ENCODE data around the gene TMC3. TPM values are rescaled to one million over a fixed set of nuclear protein-coding genes. Genes with fewer than 3 reads are reported as not detected.
"Not testable (repeated sequence)": the region's sequence is repeated elsewhere in the genome, so short reads cannot be mapped to it uniquely, and the experiment has no call there.

Gene TMC3
- total RNA-seq (ENCODE audit: low replicate concordance) = 0.07 and 0.10 TPM in 2 replicates
- long read RNA-seq = 0 reads

DNA sequence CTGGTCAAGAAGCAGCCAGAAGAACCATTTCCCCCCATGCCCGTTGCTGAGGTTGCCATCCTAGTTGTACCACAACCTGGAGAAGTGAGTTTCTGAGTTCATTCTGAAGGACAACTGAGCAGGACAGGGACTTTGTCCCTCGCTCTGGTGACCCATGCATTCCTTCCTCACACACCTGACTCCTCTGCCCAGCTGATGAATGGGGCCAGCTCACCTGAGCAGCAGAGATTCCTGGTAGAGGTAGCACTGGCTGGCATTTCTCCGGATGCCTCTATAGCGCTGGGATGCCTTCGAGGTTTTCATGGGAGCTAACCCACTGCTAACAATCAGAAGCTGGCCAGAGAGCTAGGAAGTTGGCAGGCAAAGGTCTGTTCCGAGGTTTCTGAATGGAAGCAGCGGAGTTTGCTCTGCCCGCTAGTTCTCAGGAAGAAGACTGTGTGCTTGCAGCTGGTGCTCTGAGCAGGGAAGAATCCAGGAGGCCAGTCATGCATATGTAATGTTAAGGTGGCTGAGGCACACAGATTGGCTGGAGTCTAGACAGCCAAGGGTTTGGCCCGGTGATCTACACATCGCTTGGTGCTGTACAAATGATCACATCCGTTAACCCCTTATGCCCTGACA lies at the start of gene TMC3:
TMC3 (minus strand) TSS at position 439 of the 621 bp plus-strand sequence; CDS start at position 303, 136 bp downstream.
- H3K27ac Mint-ChIP-seq = no peak within 1 kb of the TSS
- H3K27me3 Mint-ChIP-seq = no peaks in the 10 kb centered on the region
- TF ChIP-seq, protein P1, sequence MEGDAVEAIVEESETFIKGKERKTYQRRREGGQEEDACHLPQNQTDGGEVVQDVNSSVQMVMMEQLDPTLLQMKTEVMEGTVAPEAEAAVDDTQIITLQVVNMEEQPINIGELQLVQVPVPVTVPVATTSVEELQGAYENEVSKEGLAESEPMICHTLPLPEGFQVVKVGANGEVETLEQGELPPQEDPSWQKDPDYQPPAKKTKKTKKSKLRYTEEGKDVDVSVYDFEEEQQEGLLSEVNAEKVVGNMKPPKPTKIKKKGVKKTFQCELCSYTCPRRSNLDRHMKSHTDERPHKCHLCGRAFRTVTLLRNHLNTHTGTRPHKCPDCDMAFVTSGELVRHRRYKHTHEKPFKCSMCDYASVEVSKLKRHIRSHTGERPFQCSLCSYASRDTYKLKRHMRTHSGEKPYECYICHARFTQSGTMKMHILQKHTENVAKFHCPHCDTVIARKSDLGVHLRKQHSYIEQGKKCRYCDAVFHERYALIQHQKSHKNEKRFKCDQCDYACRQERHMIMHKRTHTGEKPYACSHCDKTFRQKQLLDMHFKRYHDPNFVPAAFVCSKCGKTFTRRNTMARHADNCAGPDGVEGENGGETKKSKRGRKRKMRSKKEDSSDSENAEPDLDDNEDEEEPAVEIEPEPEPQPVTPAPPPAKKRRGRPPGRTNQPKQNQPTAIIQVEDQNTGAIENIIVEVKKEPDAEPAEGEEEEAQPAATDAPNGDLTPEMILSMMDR (conservative IDR thresholded peaks at IDR 0.05) = no peak
- no peak within 1 kb of the TSS for H3K4me3 Mint-ChIP-seq
- no peak for DNase-seq (ENCODE audit: extremely low spot score, unreplicated experiment)
- no peaks in the 10 kb centered on the region for H3K9me3 Mint-ChIP-seq
- no peaks in the 10 kb centered on the region for H3K36me3 Mint-ChIP-seq
- H3K4me1 Mint-ChIP-seq (ENCODE audit: unreplicated experiment) = peaks cover 13% of the 10 kb centered on the region

DNA sequence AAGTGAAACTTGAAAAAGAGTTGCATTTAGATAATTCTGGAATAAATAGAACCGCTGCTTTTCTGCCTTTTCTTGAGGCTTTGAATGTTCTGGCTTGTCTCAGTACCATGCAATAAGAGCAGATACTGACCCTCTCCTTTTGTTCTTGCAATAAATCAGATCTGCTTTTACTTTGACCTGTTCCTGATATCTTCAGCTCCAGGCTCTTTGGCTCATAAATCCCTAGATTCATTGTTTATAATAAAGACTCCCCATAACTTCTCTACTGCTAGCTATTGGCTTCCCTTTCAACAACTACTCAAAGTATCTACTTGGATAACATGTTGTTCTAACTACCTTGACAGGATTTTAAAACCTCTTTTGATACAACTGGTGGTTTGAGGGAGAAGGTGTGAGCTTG lies 47.4 kb upstream of the TMC3 start:
- Mint-ChIP-seq H3K4me1 (ENCODE audit: unreplicated experiment) (peaks cover 16% of the 10 kb centered on the region), H3K27ac (no peak overlapping the region), H3K27me3 (no peaks in the 10 kb centered on the region), H3K4me3 (no peak overlapping the region), H3K9me3 (peaks cover 5% of the 10 kb centered on the region), H3K36me3 (no peaks in the 10 kb centered on the region)
- no peak for DNase-seq (ENCODE audit: extremely low spot score, unreplicated experiment)
- TF ChIP-seq, protein P1 (conservative IDR thresholded peaks at IDR 0.05) = no peak

DNA sequence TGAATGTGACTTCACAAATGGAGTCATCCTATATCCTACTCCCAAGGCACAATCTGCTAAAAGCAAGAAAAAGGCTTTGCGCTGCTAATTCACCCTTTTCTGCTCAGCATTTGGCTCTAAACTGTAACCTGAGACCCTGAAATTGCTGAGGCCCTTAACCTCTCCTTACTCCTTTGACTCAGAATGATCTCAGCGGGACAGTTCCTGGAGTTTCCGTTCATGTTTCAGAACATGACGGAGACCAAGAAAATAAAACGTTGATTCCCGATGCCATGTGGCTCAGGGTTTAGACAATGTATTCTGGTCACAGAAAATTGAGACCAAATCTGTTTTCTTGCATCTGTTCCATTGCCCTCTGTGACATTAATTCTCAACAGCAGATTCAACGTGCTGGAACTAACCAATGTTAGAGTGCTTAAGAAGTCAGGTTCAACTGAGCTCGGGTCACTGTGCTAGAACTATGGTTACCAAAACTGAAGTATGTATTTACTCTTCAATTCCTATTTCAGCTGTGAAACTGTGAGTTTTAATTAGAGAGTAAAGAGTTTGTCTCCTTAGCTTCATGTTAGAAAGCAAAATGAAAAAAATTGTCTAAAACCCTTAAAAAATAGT lies 45.4 kb upstream of the TMC3 start:
- peaks cover 16% of the 10 kb centered on the region for H3K4me1 Mint-ChIP-seq (ENCODE audit: unreplicated experiment)
- H3K27me3 Mint-ChIP-seq = no peaks in the 10 kb centered on the region
- no peak for DNase-seq (ENCODE audit: extremely low spot score, unreplicated experiment)
- H3K27ac Mint-ChIP-seq = peak overlapping the region; percentile 58
- TF ChIP-seq, protein P1 (conservative IDR thresholded peaks at IDR 0.05) = no peak
- H3K4me3 Mint-ChIP-seq = peak overlapping the region; percentile 61
- peaks cover under 1% of the 10 kb centered on the region for H3K9me3 Mint-ChIP-seq
- no peaks in the 10 kb centered on the region for H3K36me3 Mint-ChIP-seq

DNA sequence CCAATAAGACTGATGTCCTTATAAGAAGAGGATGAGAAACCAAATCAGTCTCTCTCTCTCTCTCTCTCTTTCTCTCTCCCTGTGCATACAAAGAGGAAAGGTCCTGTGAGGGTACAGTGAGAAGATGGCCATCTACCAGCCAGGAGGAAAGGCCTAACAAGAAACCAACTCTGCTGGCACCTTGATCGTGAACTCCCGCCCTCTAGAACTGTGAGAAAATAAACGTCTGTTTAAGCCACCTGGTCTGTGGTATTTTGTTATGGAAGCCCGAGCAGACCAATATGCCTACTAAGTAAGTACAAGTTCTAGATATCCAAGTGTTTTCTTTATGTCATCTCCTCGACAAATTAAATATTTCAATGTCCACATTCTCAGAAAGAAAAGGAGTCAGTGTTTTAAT lies 44.9 kb upstream of the TMC3 start:
- H3K27ac Mint-ChIP-seq = peak overlapping the region; percentile 58
- TF ChIP-seq, protein P1 (conservative IDR thresholded peaks at IDR 0.05) = no peak
- no peaks in the 10 kb centered on the region for H3K9me3 Mint-ChIP-seq

DNA sequence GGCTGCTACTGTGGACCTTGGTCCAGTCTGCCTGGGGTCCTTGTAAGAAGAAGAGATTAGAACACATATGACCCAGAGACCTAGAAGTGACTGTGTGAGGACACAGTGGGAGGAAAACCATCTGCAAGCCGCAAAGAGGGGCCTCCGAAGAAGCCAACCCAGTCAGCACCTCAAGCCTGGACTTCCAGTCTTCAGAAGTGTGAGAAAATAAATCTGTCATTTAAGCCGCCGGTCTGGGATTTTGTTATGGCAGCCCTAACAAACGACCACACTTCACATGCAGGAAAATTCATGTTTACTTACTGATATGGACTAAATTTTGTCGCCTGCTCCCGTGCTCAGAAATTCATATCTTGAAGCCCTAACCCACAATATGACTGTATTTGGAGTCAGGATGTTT lies 44.4 kb upstream of the TMC3 start:
- H3K4me1 Mint-ChIP-seq (ENCODE audit: unreplicated experiment) = peaks cover 16% of the 10 kb centered on the region
- no peaks in the 10 kb centered on the region for H3K27me3 Mint-ChIP-seq
- no peaks in the 10 kb centered on the region for H3K9me3 Mint-ChIP-seq
- no peaks in the 10 kb centered on the region for H3K36me3 Mint-ChIP-seq
- DNase-seq (ENCODE audit: extremely low spot score, unreplicated experiment) = no peak
- no peak overlapping the region for H3K4me3 Mint-ChIP-seq
- no peak overlapping the region for H3K27ac Mint-ChIP-seq
- TF ChIP-seq, protein P1 (conservative IDR thresholded peaks at IDR 0.05) = no peak

More for the DNA sequence above, 44.9 kb upstream of the TMC3 start:
- Mint-ChIP-seq H3K36me3 (no peaks in the 10 kb centered on the region), H3K4me3 (peak overlapping the region; percentile 61), H3K27me3 (no peaks in the 10 kb centered on the region), H3K4me1 (ENCODE audit: unreplicated experiment) (peaks cover 16% of the 10 kb centered on the region)
- DNase-seq (ENCODE audit: extremely low spot score, unreplicated experiment) = no peak

DNA sequence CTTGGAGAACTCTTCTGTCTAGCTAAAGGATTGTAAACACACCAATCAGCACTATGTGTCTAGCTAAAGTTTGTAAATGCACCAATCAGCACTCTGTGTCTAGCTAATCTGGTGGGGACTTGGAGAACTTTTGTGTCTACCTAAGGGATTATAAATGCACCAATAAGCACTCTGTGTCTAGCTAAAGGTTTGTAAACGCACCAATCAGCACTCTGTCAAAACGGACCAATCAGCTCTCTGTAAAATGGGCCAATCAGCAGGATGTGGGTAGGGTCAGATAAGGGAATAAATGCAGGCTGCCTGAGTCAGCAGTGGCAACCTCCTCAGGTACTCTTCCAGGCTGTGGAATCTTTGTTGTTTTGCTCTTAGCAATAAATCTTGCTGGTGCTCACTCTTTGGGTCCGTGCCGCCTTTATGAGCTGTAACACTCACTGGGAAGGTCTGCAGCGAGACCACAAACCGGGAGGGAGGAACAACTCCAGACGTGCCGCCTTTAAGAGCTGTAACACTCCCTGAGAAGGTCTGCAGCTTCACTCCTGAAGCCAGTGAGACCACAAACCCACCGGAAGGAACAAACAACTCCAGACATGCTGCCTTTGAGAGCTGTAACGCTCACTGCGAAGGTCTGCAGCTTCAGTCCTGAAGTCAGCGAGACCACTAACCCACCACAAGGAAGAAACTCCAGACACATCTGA lies 40.4 kb upstream of the TMC3 start:
- not testable (repeated sequence) for DNase-seq (ENCODE audit: extremely low spot score, unreplicated experiment); H3K4me3 Mint-ChIP-seq; H3K36me3 Mint-ChIP-seq; H3K9me3 Mint-ChIP-seq; H3K27me3 Mint-ChIP-seq; H3K27ac Mint-ChIP-seq
- H3K4me1 Mint-ChIP-seq (ENCODE audit: unreplicated experiment) = peaks cover 25% of the 10 kb centered on the region
